ENCODE results near the gene FAM240A.

- TF ChIP-seq CTCF (IDR thresholded peaks at IDR 0.05; ENCODE audit: low read depth, low read length, missing input control): no peak
- TF ChIP-seq, protein P1, sequence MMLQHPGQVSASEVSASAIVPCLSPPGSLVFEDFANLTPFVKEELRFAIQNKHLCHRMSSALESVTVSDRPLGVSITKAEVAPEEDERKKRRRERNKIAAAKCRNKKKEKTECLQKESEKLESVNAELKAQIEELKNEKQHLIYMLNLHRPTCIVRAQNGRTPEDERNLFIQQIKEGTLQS (IDR thresholded peaks at IDR 0.05): no peak
- TF ChIP-seq TAF1 (conservative IDR thresholded peaks at IDR 0.05): no peak
- TF ChIP-seq EGR1 (IDR thresholded peaks at IDR 0.05; ENCODE audit: low read depth in 2 of 2): no peak
- no peak for TF ChIP-seq GABPA (IDR thresholded peaks at IDR 0.05 in 1 of 2, conservative IDR thresholded peaks at IDR 0.05 in 1 of 2)
- TF ChIP-seq, protein P2, sequence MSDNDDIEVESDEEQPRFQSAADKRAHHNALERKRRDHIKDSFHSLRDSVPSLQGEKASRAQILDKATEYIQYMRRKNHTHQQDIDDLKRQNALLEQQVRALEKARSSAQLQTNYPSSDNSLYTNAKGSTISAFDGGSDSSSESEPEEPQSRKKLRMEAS (IDR thresholded peaks at IDR 0.05): no peak
- no peak for TF ChIP-seq RAD21 (IDR thresholded peaks at IDR 0.05)
- TF ChIP-seq, protein P3, sequence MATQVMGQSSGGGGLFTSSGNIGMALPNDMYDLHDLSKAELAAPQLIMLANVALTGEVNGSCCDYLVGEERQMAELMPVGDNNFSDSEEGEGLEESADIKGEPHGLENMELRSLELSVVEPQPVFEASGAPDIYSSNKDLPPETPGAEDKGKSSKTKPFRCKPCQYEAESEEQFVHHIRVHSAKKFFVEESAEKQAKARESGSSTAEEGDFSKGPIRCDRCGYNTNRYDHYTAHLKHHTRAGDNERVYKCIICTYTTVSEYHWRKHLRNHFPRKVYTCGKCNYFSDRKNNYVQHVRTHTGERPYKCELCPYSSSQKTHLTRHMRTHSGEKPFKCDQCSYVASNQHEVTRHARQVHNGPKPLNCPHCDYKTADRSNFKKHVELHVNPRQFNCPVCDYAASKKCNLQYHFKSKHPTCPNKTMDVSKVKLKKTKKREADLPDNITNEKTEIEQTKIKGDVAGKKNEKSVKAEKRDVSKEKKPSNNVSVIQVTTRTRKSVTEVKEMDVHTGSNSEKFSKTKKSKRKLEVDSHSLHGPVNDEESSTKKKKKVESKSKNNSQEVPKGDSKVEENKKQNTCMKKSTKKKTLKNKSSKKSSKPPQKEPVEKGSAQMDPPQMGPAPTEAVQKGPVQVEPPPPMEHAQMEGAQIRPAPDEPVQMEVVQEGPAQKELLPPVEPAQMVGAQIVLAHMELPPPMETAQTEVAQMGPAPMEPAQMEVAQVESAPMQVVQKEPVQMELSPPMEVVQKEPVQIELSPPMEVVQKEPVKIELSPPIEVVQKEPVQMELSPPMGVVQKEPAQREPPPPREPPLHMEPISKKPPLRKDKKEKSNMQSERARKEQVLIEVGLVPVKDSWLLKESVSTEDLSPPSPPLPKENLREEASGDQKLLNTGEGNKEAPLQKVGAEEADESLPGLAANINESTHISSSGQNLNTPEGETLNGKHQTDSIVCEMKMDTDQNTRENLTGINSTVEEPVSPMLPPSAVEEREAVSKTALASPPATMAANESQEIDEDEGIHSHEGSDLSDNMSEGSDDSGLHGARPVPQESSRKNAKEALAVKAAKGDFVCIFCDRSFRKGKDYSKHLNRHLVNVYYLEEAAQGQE (IDR thresholded peaks at IDR 0.05): no peak
- no peak for TF ChIP-seq HNF4G (IDR thresholded peaks at IDR 0.05)
- no peak for TF ChIP-seq SP1 (IDR thresholded peaks at IDR 0.05)
- no peak for TF ChIP-seq YY1 (IDR thresholded peaks at IDR 0.05)
Observed at GRCh38 chr3:46624975-46625490, 12.7 kb downstream of the FAM240A start.
